Measurements from ENCODE around the gene ZNF438.
"Not testable (repeated sequence)": the region's sequence is repeated elsewhere in the genome, so short reads cannot be mapped to it uniquely, and the experiment has no call there.

ZNF438 gene

DNA sequence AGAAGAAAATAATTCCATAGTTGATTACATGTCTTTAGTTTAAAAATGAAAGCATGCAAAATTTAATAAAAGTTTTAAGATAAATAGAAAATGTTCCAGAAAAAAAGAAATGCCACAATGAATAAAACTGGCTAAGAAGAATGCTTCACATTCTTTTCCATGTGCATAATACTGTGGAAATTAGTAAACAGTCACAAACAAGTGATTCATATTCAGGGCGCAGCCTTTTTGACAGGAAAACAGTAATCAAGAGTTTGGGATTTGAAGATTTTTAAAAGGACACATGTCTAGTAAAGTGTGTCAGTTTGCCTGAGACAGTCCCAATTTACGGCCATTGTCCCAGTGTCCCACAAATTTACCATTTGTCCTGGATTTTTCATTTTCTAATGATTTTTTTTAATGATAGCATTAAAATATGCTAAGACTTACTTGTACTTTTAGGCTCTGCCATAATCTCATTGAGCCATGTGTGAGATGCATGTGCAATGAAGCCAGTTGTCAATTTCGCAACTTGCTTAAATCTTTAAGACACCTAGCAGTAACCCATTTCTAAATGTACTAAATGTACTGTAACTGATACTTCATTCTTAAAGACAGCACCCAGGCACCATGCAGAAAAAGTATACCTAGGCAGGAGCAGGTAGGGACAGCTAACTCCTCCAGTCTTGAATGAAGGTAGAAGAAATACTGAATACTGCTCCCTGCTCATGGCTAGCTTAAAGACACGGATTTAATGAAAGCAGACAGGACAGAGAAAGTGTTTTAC is 46.9 kb downstream of the ZNF438 start:
- DNase-seq: peak; percentile 9

DNA sequence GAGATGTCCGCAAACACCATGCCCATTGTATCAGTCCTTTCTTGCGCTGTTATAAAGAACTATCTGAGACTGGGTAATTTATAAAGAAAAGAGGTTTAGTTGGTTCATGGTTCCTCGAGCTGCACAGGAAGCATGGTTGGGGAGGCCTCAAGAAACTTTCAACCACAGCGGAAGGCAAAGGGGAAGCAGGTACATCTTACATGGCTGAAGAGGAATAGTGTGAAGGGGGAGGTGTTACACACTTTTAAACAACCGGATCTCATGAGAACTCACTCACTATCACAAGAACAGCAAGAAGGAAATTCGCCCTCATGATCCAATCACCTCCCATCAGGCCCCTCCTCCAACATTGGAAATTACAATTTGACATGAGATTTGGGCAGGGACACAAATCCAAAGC is 48.5 kb downstream of the ZNF438 start:
- peak; percentile 15 for DNase-seq

DNA sequence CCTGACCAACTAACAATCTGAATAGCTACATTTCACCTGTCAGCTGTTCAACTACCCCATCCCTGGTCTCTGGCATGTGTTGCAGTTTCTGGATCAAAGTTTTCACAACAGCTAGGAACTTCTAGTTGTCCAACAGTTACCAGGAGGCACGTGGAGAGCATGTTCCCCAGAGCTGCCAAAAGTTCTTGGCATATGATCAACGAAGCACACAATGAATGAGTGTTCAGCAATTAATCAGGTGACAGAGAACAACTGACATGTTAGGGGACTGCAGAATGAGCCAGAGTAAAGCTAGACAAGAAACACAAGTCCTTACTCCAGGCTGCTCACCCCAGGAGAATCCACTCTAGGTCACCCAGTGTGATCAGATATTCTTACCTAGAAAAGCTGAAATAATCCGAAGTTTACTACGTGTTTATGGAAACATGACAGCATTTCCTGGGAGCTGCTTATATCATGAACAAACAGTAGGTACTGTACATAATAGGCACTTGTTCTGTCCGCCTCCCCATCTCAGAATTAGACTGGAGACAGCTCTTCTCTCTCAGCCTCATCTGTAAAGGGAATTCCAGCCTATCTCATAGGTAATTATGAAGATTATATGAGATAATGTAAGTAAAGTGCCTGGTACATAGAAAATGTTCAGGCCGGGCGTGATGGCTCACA is 50.6 kb downstream of the ZNF438 start:
- DNase-seq: no peak

DNA sequence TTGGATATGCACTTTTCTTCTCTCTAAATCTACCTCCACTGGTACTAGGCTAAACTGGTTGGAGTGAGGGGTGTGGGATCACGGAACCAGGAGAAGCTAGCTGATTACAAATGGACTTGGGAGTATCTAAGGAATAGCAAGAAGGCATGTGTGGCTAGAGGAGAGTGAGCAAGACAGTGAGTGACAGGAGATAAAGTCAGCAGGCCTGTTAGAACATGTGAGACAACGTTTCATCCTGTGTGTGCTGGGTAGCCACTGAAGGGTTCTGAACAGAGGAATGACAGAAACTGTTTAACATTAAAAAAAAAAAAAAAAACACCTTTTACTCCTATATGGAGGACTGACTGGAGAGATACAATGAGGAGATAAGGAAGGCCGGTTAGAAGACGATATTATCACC is 51.7 kb downstream of the ZNF438 start:
- no peak for DNase-seq

DNA sequence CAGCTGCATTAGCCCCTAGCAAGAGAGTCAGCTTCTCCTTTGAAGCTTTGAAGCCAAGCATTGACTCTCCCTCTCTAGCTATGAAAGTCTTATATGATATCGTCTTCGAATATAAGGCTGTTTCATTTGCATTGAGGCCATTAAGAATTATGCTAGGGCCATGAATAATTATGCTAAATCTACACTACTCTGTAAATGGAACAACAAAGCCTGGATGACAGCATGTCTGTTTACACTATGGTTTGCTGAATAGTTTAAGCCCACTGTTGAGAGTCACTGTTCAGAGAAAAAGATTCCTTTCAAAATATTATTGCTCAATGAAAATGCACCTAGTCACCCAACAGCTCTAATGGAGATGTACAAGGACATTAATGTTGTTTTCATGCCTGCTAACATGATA is 52.8 kb downstream of the ZNF438 start:
- DNase-seq: no peak

DNA sequence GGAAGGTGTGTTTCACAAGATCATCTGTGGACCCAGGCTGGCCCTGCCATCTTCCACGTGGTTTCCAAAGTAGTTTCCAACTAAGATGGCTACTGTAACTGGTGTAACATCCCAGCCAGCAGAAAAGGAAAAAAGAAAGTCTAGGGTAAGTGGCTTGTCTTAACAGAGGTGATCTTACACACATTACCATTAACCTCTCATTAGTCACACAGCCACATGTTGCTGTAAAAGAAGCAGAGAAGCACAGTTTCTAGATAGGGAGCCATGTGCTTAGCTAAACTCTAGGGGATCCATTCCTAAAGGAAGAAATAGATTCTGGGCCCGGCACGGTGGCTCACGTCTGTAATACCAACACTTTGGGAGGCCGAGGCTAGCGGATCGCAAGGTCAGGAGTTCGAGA is 54.3 kb downstream of the ZNF438 start:
- no peak for DNase-seq

DNA sequence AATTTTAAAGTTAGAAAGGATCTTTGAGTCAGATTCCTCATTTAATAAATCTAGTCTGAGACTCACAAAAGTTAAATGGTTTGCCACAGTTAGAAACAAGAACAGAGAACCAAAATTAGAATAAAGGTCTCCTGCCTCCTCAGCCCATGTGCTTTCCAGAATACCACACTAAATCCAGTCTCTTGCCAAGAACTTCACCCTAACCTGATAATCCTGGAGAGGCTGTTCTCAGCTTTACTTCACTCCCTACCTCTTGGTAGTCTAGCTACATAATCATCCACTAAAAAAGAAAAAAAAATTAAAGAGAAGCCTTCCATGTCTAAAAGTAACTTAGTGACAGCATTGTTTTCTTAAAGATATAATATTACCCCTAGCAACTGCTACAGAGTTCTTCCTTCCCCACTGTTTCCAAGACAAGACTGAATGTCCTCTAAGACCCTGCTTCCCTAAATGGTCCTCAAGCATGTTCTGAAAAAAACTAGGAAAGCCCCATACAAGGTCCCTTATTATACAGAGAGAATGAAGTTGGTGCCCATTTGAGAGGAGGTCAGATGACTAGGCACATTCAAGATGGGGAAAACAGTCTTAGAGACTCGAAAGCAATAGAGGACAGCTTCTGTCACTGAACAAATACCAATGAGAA is 56.8 kb downstream of the ZNF438 start:
- DNase-seq: no peak

DNA sequence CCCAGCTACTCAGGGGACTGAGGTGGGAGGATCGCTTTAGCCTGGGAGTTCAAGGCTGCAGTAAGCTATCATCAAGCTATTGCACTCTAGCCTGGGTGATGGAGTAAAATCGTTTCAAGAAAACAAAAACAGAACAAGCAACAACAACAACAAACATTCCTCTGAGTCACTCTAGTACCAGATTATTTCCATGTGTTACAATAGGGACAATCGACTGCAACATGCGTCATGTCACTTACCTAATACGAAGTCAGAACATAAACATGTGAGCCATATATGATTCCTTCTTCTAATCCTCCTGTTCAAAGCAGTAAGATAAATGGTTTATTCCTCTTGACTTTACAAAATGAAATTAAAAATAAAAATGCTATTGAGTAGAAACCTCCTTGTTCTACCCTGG is 57.3 kb downstream of the ZNF438 start:
- no peak for DNase-seq

DNA sequence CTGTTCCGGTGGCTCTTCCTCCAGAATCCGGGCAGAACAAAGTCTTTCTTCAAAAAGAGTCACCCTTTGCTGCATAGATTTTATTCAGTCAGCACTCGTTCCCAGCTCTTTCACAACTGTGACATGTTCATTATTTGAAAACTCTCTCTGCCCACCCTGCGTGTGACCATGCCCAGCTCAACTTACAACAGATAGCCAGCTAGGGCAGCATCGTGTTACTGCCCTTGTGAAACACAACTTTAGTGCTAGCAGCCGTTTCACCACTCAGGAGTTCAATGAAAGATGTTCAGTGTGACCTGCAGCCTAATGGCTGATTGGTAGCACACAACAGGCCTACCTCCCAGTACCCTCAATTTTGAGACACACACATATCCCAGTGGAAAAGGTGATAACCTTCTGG is 57.9 kb downstream of the ZNF438 start:
- DNase-seq: no peak

DNA sequence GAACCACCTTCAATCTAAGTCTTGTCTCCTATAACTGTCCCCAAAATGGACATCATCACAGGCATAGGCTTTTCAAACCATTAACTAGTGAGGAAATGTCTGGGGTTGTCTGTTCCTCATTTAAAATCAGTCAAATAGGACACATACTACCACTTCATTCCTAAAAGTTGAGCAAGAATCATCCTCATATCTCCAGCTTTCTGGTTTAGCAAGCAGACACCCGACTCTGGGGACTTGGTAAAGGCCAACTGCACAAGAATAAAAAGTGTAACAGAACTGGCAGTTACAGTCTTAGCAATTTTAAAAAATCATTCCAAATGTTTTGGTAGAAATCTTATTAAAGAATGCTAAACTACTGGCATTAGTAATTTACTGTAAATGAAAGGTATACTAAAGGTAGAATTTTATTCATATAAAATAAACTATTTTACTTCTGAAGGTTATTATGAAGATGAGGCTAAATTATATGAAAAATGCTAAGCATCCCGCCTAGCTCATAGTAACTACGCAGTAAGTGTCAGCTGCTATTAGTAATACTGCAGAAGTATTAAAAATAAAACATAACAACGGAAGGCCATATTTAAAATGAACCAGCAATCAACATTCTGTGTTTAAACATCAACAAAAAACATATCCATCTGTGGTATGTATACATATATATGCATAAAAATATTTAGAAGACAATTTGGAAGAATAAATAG is 60.8 kb downstream of the ZNF438 start:
- no peak for DNase-seq

DNA sequence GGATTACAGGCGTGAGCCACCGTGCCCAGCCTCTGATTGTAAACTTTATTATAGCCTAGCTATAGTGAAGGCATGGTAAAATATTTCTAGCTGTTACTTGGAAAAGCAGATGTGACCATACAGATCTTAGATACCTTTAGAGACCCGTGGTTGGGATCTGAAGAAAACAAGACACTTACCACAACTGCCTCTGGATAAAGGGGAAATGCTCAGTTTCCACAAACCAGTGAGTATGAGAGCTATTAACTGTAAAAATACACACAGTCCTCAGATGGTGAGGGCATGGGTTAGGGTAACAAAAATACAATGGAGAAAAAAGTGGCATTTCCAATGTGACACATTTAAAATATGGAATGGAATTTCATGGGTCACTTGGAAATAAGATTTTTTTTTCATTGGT is 63.0 kb downstream of the ZNF438 start:
- DNase-seq: no peak

DNA sequence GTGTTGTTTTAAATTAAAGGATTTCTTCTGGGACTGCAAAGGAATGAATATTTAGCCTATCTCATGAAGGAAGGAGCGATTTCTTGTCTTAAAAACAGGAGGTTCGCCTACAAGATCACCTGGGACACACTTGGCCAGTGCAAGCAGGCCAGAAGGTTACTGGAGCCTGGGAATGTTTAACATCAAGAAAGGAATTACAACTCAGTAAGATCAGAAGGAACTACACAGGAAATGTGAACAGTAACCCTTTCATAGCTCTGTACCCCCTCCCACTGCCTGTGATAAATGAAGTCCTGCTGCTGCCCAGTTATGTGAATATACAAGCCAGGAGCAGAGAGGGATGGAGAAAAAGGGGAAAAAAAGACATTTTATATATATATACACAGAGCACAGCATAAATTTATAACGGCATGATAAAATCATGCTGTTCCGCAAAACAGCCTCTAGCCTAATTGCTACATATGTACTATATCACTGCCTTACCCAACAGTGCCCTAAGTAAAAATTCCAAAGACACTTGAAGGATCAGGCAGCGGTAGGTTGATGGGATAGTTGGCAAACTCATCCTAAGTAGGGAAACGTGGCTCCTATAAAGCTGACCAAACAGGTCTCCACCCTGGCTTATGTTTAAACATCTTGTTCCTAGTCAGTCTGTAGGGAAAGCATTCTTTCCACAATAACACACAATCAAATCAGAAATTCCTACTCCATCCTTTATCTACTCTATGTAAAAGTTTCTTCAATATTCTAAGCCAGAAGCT is 63.8 kb downstream of the ZNF438 start:
- DNase-seq: no peak

DNA sequence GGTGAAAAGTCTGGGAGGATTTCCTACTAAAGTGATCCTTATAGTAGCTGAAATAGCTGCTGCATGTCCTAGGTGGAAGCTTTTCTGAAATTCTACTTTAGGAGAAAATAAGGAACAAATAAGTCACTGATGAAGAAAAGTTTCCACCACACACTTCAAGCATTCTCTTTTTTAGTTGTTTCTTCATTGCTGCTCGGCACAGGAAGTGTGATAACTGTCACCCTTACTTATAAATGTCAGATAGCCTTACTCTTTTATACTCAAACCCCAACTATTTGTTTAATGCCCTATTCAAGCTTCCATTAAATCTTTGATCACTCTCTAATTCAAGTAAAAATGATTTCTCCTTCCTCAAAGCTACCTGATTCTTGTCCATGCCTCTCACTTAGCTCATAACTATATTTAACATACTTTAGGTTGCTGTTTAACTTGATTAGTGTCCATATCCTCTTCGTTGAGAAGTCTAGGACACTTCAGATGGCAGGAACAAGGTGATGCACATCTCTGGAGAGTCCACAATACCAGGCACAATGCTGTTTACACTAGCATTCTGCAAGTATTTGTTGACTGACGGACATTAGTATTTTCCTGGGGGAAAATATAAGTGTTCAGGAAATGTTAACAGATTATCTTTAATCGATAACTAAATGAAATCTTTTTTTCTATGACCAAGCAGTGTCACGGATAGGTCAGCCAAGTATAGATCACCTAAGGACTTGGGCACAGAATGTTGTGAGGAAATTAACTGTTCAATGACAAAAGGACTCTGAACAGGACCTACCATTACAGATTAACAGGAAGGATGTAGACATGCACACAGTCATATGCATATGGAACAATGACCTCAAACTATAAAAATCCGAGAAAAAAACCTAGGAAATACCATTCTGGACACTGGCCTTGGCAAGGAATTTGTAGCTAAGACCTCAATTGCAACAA is 67.4 kb downstream of the ZNF438 start:
- peak; percentile 39 for DNase-seq

DNA sequence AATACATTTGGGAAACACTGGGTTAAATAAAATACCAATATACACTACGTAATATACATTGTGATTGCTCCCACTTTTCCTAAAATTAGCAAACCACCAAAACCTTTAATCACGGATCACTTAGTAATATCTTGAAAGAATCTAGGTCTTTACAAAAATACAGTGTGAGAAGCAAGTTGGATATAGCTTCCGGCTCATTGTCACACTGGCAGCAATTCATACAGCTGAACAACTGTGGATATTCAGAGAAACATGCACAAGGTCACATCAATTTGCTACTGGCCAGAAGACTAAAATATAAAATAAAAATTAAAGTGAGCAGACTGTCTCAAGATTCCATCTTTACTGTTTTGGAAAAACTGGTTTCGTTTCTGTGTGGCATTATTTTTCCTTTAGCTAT is 69.1 kb downstream of the ZNF438 start:
- no peak for DNase-seq

DNA sequence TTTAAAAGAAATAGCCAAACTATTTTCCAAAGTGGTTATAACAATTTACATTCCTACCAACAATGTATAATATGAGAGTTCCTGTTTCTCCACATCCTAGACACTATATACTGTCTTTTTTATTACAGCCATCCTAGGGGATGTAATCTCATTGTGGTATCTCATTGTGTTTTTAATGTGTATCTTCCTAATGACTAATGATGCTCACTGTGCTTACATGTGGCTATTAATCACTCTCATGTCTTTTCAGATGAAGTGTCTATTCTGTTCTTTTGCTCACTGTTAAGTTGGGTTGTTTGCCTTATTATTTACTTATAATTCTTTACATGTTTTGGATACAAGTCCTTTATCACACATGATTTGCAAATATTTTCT is 71.8 kb downstream of the ZNF438 start:
- no peak for DNase-seq

DNA sequence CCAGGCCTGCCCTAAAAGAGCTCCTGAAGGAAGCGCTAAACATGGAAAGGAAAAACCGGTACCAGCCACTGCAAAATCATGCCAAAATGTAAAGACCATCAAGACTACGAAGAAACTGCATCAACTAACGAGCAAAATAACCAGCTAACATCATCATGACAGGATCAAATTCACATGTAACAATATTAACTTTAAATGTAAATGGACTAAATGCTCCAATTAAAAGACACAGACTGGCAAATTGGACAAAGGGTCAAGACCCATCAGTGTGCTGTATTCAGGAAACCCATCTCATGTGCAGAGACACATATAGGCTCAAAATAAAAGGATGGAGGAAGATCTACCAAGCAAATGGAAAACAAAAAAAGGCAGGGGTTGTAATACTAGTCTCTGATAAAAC is 82.4 kb downstream of the ZNF438 start:
- not testable (repeated sequence) for DNase-seq

DNA sequence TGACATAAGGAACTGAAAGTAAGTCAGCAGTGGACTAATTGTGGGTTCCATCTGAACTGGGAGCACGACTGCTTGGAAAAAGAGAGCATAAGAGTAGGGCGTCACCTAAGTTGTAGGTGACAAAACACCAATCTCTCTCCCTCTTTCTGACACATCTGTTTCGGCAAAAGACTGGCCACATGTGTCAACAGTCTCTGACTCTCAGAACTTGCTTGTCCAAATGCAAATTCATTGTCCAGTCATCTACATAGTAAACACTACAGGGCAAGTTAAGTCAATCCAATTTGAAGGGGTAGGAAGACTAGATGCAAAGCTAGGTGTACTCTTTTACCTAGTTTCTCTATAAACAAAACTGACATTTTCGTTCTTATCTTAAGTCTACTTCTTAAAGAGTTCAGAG is 87.7 kb downstream of the ZNF438 start:
- no peak for DNase-seq

DNA sequence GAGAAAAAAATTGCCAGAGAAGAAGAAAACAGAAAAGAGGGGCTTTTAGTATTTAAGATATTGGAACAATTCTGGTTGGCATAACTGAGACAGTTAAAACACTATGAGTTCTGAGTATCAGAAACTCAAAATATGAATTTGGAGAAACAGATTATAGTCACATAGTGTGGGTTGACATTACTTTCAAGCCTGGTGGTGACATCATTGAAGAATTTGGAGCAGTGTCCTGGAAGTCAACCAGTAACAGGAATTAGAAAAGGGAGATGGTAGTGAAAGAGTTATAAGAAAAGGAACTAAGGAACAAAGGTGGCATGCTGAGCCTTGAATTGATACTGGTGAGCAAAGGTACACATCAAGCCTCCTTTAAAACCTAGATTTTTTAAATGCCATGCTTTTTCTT is 88.2 kb downstream of the ZNF438 start:
- DNase-seq: no peak

DNA sequence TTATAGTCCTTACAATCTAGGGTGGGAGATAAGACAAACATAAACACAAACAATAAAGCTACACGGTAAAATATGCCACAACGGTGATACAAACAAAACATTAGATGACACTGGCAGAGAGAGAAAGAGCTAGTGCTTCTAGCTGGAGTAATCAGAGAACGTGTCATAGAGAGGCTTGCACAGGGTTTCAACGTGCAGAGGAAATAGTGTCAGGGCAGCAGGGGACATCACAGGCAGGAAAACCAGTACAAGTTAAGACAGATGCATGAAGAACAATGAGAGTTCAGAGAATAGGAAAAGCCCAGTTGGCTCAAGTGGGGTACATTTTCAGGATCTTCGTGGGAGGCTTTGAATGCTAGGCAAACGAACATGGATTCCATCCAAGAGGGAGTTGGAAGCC is 91.4 kb downstream of the ZNF438 start:
- no peak for DNase-seq

DNA sequence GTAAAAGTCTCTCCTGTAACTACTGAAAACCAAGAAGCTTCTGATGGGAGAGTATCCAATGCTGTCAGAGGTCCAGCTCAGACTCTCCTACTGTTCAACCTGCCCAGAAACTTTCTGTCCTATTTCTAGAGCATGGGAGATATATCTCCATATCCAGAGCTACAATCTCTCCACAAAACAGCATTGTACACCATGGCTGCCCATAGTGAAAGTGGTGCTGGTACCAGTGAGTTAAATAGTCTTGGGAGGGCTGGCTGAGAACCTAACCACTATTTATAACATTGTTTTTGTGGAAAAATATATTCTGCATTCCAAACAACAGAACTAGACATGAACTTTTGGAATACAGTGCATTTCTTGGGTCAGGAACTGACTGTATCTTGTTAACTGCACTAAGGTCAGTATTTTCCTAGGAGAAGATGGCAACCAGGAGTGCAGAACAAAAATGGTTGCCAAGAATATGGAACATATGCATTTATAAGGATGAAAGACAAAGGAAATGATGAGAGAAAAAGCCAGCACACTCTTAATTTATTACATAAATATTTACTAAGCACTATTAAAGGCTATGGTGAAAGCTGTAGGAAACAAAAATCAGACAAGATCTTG is 91.9 kb downstream of the ZNF438 start:
- DNase-seq: no peak

DNA sequence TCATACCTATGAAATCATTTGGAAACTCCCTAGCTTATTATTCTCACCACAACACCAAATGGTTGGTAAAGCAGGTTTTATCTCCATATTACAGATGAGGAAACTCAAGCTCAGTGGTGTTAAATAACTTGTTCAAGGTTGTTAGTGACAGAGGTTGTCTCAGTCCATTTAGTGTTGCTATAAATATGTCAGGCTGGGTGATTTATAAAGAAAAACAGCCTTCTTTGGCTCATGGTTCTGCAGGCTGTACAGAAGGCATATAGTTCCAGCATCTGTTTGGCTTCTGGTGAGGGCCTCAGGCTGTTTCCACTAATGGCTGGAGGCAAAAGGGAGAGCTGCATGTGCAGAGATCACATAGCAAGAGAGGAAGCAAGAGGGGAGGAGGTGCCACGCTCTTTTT is 96.6 kb downstream of the ZNF438 start:
- DNase-seq: no peak

All from activated CD4-positive, alpha-beta T cell treated with anti-CD3 and anti-CD28 coated beads, Interleukin-10, Interleukin-2, amounts not matched to agents 100 ng/mL and 50 ng/mL, durations not matched to agents 16 hours and 8 hours (primary cell).